Measurements from ENCODE around the gene BAG3.

Gene BAG3

GRCh38 chr10:119726676-119727261 lies 75.6 kb downstream of the BAG3 start:
- no peak for DNase-seq (ENCODE audit: low read depth, low spot score)
